Measurements from ENCODE around the gene CPTP. TPM values are rescaled to one million over a fixed set of nuclear protein-coding genes. Genes with fewer than 3 reads are reported as not detected.
A peak's percentile ranks its signal among the peaks of the same experiment; 100 is the strongest.

CPTP gene
- total and polyA plus RNA-seq, 2 of the 13 experiments (the other 11 are each of a cell fraction or from before 2014, with no cell fraction given), result 5.5 to 9.3 TPM

DNA sequence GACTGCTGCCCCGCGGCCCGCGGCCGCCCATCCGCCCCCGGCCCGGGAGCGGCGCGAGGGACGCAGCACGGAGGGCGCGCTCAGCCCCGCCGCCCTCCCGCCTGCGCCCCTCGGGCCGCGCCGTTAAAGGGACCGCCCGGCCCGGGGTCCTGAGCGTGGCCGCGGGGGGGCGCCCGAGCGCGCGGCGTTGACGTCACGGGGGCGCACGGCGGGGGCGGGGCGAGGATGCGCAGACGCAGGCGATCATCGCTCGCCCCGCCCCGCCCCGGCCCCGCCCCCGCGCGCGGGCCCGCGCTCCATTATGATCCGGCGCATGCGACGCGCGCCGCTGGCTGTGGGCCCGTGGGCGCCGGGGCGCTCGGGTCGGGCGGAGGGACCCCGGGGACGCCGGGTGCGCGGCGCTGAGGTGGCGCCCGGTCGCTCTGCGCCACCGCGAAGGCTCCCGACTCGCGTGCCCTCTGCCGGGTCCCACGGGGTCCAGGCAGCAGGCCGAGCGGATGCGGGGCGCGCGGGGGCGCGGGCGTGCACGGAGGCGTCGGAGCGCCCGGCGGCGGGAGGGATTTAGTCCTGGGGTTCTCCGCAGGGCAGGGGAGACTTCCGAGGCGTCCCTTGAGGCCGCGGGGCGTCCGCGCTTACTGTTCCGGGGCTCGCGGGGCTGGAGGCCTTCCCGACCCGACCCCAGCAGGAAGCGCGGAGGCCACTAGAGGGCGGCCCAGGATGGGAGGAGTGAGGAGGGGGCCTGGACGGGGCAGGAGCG lies 24.8 kb downstream of the CPTP start, which contains the start of gene DVL1 (continued):
- TF ChIP-seq, protein P1, sequence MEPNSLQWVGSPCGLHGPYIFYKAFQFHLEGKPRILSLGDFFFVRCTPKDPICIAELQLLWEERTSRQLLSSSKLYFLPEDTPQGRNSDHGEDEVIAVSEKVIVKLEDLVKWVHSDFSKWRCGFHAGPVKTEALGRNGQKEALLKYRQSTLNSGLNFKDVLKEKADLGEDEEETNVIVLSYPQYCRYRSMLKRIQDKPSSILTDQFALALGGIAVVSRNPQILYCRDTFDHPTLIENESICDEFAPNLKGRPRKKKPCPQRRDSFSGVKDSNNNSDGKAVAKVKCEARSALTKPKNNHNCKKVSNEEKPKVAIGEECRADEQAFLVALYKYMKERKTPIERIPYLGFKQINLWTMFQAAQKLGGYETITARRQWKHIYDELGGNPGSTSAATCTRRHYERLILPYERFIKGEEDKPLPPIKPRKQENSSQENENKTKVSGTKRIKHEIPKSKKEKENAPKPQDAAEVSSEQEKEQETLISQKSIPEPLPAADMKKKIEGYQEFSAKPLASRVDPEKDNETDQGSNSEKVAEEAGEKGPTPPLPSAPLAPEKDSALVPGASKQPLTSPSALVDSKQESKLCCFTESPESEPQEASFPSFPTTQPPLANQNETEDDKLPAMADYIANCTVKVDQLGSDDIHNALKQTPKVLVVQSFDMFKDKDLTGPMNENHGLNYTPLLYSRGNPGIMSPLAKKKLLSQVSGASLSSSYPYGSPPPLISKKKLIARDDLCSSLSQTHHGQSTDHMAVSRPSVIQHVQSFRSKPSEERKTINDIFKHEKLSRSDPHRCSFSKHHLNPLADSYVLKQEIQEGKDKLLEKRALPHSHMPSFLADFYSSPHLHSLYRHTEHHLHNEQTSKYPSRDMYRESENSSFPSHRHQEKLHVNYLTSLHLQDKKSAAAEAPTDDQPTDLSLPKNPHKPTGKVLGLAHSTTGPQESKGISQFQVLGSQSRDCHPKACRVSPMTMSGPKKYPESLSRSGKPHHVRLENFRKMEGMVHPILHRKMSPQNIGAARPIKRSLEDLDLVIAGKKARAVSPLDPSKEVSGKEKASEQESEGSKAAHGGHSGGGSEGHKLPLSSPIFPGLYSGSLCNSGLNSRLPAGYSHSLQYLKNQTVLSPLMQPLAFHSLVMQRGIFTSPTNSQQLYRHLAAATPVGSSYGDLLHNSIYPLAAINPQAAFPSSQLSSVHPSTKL (CRISPR knock-in tag; IDR thresholded peaks at IDR 0.05), result no peak
- no peak for TF ChIP-seq NFE2L1 (CRISPR knock-in tag; IDR thresholded peaks at IDR 0.05; ENCODE audit: borderline replicate concordance)
- TF ChIP-seq PTBP1 (IDR thresholded peaks at IDR 0.05; ENCODE audit: low read depth, low read length, poor library complexity, severe bottlenecking), result no peak
- no peak for TF ChIP-seq GZF1 (CRISPR knock-in tag; IDR thresholded peaks at IDR 0.05)
- TF ChIP-seq MBD4 (IDR thresholded peaks at IDR 0.05; ENCODE audit: borderline replicate concordance, low read length), result no peak
- TF ChIP-seq SRSF4 (IDR thresholded peaks at IDR 0.05; ENCODE audit: low read depth, low read length, poor library complexity, severe bottlenecking), result no peak
- TF ChIP-seq TBX2 (CRISPR knock-in tag; IDR thresholded peaks at IDR 0.05; ENCODE audit: borderline replicate concordance), result no peak
- TF ChIP-seq ZMYM3 (CRISPR knock-in tag; IDR thresholded peaks at IDR 0.05), result no peak
- TF ChIP-seq TCF7 (IDR thresholded peaks at IDR 0.05; ENCODE audit: low read depth), result no peak
- TF ChIP-seq ZNF329 (CRISPR knock-in tag; IDR thresholded peaks at IDR 0.05; ENCODE audit: low read depth), result no peak
- TF ChIP-seq MLLT10 (CRISPR knock-in tag; IDR thresholded peaks at IDR 0.05), result no peak
- no peak for TF ChIP-seq ZNF572 (CRISPR knock-in tag; IDR thresholded peaks at IDR 0.05)
- TF ChIP-seq, protein P2, sequence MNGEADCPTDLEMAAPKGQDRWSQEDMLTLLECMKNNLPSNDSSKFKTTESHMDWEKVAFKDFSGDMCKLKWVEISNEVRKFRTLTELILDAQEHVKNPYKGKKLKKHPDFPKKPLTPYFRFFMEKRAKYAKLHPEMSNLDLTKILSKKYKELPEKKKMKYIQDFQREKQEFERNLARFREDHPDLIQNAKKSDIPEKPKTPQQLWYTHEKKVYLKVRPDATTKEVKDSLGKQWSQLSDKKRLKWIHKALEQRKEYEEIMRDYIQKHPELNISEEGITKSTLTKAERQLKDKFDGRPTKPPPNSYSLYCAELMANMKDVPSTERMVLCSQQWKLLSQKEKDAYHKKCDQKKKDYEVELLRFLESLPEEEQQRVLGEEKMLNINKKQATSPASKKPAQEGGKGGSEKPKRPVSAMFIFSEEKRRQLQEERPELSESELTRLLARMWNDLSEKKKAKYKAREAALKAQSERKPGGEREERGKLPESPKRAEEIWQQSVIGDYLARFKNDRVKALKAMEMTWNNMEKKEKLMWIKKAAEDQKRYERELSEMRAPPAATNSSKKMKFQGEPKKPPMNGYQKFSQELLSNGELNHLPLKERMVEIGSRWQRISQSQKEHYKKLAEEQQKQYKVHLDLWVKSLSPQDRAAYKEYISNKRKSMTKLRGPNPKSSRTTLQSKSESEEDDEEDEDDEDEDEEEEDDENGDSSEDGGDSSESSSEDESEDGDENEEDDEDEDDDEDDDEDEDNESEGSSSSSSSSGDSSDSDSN (CRISPR knock-in tag; IDR thresholded peaks at IDR 0.05), result peak; percentile 43
- TF ChIP-seq SMARCC2 (IDR thresholded peaks at IDR 0.05), result no peak
- peak; percentile 58 for TF ChIP-seq RAD21 (CRISPR knock-in tag; IDR thresholded peaks at IDR 0.05)
- TF ChIP-seq, protein P3, sequence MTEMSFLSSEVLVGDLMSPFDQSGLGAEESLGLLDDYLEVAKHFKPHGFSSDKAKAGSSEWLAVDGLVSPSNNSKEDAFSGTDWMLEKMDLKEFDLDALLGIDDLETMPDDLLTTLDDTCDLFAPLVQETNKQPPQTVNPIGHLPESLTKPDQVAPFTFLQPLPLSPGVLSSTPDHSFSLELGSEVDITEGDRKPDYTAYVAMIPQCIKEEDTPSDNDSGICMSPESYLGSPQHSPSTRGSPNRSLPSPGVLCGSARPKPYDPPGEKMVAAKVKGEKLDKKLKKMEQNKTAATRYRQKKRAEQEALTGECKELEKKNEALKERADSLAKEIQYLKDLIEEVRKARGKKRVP (CRISPR knock-in tag; IDR thresholded peaks at IDR 0.05), result no peak
- TF ChIP-seq, protein P4, sequence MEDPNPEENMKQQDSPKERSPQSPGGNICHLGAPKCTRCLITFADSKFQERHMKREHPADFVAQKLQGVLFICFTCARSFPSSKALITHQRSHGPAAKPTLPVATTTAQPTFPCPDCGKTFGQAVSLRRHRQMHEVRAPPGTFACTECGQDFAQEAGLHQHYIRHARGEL (CRISPR knock-in tag; IDR thresholded peaks at IDR 0.05), result no peak
- TF ChIP-seq, protein P5, sequence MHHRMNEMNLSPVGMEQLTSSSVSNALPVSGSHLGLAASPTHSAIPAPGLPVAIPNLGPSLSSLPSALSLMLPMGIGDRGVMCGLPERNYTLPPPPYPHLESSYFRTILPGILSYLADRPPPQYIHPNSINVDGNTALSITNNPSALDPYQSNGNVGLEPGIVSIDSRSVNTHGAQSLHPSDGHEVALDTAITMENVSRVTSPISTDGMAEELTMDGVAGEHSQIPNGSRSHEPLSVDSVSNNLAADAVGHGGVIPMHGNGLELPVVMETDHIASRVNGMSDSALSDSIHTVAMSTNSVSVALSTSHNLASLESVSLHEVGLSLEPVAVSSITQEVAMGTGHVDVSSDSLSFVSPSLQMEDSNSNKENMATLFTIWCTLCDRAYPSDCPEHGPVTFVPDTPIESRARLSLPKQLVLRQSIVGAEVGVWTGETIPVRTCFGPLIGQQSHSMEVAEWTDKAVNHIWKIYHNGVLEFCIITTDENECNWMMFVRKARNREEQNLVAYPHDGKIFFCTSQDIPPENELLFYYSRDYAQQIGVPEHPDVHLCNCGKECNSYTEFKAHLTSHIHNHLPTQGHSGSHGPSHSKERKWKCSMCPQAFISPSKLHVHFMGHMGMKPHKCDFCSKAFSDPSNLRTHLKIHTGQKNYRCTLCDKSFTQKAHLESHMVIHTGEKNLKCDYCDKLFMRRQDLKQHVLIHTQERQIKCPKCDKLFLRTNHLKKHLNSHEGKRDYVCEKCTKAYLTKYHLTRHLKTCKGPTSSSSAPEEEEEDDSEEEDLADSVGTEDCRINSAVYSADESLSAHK (CRISPR knock-in tag; IDR thresholded peaks at IDR 0.05; ENCODE audit: borderline replicate concordance), result no peak
- no peak for TF ChIP-seq ELF4 (CRISPR knock-in tag; IDR thresholded peaks at IDR 0.05; ENCODE audit: borderline replicate concordance)
- TF ChIP-seq ZNF547 (CRISPR knock-in tag; IDR thresholded peaks at IDR 0.05), result no peak
